Erythroblast (primary cell): ENCODE measurements around the gene GPR162.

Experiments used
- GATA1 ChIP-seq: IDR thresholded peaks from 2 replicates; pipeline ENCODE4 v1.6.1; 2011; ENCODE audit warnings: low read depth, mild to moderate bottlenecking, control low read depth, low read length, moderate library complexity
- POLR2A ChIP-seq: IDR thresholded peaks from 2 replicates; pipeline ENCODE4 v1.6.1; 2011; ENCODE audit warnings: mild to moderate bottlenecking, low read length

DNA sequence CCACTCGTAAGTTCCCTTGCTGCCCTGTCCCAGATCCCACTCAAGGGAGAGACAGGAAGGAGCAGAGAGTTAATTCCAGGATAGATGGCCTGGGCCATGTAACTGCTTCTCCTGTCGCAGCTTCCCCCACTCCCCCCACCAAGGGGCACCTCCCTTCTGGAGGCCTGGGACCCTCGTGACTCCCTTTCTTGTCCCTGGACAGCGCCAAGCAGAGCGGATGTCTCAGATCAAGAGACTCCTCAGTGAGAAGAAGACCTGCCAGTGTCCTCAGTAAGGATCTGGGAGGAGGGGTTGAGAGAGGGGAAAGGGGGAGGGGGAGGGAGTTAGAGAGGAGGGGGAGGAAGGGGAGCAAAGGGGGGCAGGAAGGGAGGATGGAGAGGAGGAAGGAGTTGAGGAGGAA lies 3.0 kb upstream of the GPR162 start:
- TF ChIP-seq POLR2A, result no peak
- TF ChIP-seq GATA1, result no peak
